Prostate gland (tissue), 2 donors: ENCODE data around the gene LRCH1.

Experiments
- CTCF ChIP-seq, 4 experiments: fragments of 200-600 bp in 2 of 4; fragments of 450-650 bp in 2 of 4; sonication (generic) in 2 of 4; IDR thresholded peaks; 1 replicate in 3 of 4; 2 replicates in 1 of 4; pipeline ENCODE4 v1.5.1; 2016 to 2019; ENCODE audit warnings: antibody characterized with exemption in 4 of 4, mild to moderate bottlenecking in 2 of 4, moderate library complexity in 2 of 4
- POLR2A ChIP-seq: fragments of 450-650 bp; IDR thresholded peaks from one replicate; pipeline ENCODE4 v1.6.1; 2016; ENCODE audit warnings: antibody characterized with exemption, mild to moderate bottlenecking
- POLR2AphosphoS5 ChIP-seq: sonication (generic); formaldehyde crosslinking; IDR thresholded peaks from one replicate; pipeline ENCODE4 v1.6.1; 2017; ENCODE audit warnings: antibody characterized with exemption

- TF ChIP-seq CTCF (IDR thresholded peaks at IDR 0.05) (no peak), POLR2A (no peak), POLR2AphosphoS5 (no peak)
Measured at GRCh38 chr13:46618694-46619254, 65.8 kb downstream of the LRCH1 start.
